ENCODE measurements around the gene ICE2.

Gene ICE2

GRCh38 chr15:60478566-60479360 lies at the start of gene ICE2:
Gene ICE2 (minus strand): TSS chr15:60479142. CDS start chr15:60477977, 1,165 bp downstream.
- peak; percentile 28 for TF ChIP-seq CTCF (IDR thresholded peaks at IDR 0.05; ENCODE audit: poor library complexity, severe bottlenecking)
- ATAC-seq (ENCODE audit: low read depth) (peak; percentile 92), DNase-seq (ENCODE audit: low spot score) (peak; percentile 98)
- H3K4me1 ChIP-seq (ENCODE audit: insufficient read depth, poor library complexity, severe bottlenecking) = peaks cover 33% of the 10 kb centered on the region
- H3K27ac ChIP-seq (ENCODE audit: poor library complexity, severe bottlenecking) = peak within 1 kb of the TSS; percentile 72
- H3K4me3 ChIP-seq (ENCODE audit: severe bottlenecking) = peak within 1 kb of the TSS; percentile 74
- peaks cover 42% of the 10 kb centered on the region for H3K36me3 ChIP-seq (ENCODE audit: low read depth)
- no peaks in the 10 kb centered on the region for H3K9me3 ChIP-seq (ENCODE audit: severe bottlenecking)
- H3K27me3 ChIP-seq (ENCODE audit: insufficient read depth, poor library complexity, severe bottlenecking) = no peaks in the 10 kb centered on the region

- DNase-seq (ENCODE audit: low spot score) (no peak), ATAC-seq (ENCODE audit: low read depth) (no peak)
- Histone ChIP-seq H3K4me1 (ENCODE audit: insufficient read depth, poor library complexity, severe bottlenecking) (peaks cover 32% of the 10 kb centered on the region), H3K4me3 (ENCODE audit: severe bottlenecking) (no peak overlapping the region), H3K9me3 (ENCODE audit: severe bottlenecking) (no peaks in the 10 kb centered on the region), H3K27ac (ENCODE audit: poor library complexity, severe bottlenecking) (no peak overlapping the region), H3K36me3 (ENCODE audit: low read depth) (no peaks in the 10 kb centered on the region), H3K27me3 (ENCODE audit: insufficient read depth, poor library complexity, severe bottlenecking) (no peaks in the 10 kb centered on the region)
- no peak for TF ChIP-seq CTCF (IDR thresholded peaks at IDR 0.05; ENCODE audit: poor library complexity, severe bottlenecking)
Measured at GRCh38 chr15:60528530-60528929, 49.6 kb upstream of the ICE2 start.

- ATAC-seq (ENCODE audit: low read depth) (no peak), DNase-seq (ENCODE audit: low spot score) (no peak)
- no peak overlapping the region for H3K27ac ChIP-seq (ENCODE audit: poor library complexity, severe bottlenecking)
- no peaks in the 10 kb centered on the region for H3K9me3 ChIP-seq (ENCODE audit: severe bottlenecking)
- no peaks in the 10 kb centered on the region for H3K36me3 ChIP-seq (ENCODE audit: low read depth)
- TF ChIP-seq CTCF (IDR thresholded peaks at IDR 0.05; ENCODE audit: poor library complexity, severe bottlenecking) = no peak
- no peaks in the 10 kb centered on the region for H3K27me3 ChIP-seq (ENCODE audit: insufficient read depth, poor library complexity, severe bottlenecking)
- H3K4me1 ChIP-seq (ENCODE audit: insufficient read depth, poor library complexity, severe bottlenecking) = peaks cover 41% of the 10 kb centered on the region
- no peak overlapping the region for H3K4me3 ChIP-seq (ENCODE audit: severe bottlenecking)
Measured at GRCh38 chr15:60527456-60527855, 48.5 kb upstream of the ICE2 start.

- TF ChIP-seq CTCF (IDR thresholded peaks at IDR 0.05; ENCODE audit: poor library complexity, severe bottlenecking) = no peak
- Histone ChIP-seq H3K4me3 (ENCODE audit: severe bottlenecking) (no peak overlapping the region), H3K9me3 (ENCODE audit: severe bottlenecking) (no peaks in the 10 kb centered on the region), H3K27me3 (ENCODE audit: insufficient read depth, poor library complexity, severe bottlenecking) (no peaks in the 10 kb centered on the region), H3K4me1 (ENCODE audit: insufficient read depth, poor library complexity, severe bottlenecking) (peaks cover 45% of the 10 kb centered on the region), H3K27ac (ENCODE audit: poor library complexity, severe bottlenecking) (peak overlapping the region; percentile 10), H3K36me3 (ENCODE audit: low read depth) (no peaks in the 10 kb centered on the region)
- ATAC-seq (ENCODE audit: low read depth) (peak; percentile 82), DNase-seq (ENCODE audit: low spot score) (peak; percentile 92)
Measured at GRCh38 chr15:60526127-60526616, 47.2 kb upstream of the ICE2 start.

Measured in RWPE2 (cell line).